Measurements from ENCODE around the gene OSBP2.
A peak's percentile ranks its signal among the peaks of the same experiment; 100 is the strongest.
"Not testable (repeated sequence)": the region's sequence is repeated elsewhere in the genome, so short reads cannot be mapped to it uniquely, and the experiment has no call there.

The OSBP2 gene

DNA sequence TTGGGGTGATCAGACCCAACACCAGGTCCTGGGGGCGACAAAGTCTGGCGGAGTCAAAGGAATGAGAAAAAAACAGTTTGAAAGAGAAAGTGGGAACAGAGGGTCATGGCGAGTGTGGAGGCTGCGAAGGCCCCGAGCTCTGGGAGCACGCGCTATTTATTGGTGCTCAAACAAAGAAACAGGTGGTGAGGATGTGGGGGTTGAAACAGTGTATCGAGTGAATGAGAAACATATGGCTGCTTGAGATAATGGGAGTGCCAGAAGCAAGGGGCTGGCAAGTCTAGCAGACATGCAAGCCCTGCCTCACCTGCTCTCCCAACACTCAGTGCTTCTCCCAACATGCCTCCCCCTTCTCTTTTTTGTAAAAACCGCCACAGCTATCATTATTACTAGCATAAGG, 19.2 kb upstream of the OSBP2 start:
- DNase-seq (ENCODE audit: low read depth in 3 of 3, low spot score in 1 of 3): no peak

DNA sequence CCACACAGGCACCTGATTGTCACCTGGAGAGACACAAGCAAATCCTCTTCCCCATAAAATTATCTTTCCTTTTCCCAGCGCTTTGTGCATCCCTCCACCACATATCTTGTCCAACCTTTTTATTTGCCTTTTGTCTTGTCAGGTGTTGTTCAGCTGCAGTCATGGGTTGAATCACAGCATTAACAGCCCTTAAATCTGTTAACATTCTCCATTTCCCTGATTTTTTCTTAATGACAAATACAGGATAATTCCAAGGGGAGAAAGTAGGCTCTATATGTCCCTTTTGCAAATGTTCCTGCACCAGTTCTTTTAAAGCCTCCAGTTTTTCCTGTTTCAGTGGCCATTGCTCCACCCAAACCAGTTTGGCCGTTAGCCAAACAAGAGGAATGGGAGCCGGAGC, 18.1 kb upstream of the OSBP2 start:
- DNase-seq (ENCODE audit: low read depth in 3 of 3, low spot score in 1 of 3): not testable (repeated sequence)

DNA sequence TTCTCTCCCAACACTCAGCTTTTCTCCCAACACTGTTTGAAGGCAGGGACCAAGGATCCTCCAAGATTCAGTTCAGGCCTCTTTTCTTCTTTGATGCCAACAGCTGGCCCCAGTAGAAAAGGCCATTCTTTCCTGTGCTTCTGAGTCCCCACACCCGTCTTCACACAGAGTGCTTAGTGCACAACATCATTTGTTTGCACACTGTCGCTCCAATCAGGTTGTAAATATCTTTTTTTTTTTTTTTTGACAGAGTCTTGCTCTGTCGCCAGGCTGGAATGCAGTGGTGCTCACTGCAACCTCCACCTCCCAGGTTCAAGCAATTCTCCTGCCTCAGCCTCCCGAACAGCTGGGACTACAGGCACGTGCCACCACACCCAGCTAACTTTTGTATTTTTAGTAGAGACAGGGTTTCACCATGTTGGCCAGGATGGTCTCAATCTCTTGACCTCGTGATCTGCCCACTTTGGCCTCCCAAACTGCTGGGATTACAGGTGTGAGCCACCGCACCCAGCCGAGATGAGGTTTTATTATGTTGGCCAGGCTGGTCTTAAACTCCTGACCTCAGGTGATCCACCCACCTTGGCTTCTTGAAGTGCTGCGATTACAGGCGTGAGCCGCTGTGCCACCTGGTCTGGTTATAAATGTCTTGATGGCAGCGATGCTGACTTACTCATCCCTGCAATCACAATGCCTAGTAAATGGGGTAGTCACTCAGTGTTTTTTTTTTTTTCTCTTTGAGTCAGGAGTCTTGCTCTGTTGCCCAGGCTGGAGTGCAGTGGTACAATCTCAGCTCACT, 14.6 kb upstream of the OSBP2 start:
- not testable (repeated sequence) for DNase-seq (ENCODE audit: low read depth in 3 of 3, low spot score in 1 of 3)

DNA sequence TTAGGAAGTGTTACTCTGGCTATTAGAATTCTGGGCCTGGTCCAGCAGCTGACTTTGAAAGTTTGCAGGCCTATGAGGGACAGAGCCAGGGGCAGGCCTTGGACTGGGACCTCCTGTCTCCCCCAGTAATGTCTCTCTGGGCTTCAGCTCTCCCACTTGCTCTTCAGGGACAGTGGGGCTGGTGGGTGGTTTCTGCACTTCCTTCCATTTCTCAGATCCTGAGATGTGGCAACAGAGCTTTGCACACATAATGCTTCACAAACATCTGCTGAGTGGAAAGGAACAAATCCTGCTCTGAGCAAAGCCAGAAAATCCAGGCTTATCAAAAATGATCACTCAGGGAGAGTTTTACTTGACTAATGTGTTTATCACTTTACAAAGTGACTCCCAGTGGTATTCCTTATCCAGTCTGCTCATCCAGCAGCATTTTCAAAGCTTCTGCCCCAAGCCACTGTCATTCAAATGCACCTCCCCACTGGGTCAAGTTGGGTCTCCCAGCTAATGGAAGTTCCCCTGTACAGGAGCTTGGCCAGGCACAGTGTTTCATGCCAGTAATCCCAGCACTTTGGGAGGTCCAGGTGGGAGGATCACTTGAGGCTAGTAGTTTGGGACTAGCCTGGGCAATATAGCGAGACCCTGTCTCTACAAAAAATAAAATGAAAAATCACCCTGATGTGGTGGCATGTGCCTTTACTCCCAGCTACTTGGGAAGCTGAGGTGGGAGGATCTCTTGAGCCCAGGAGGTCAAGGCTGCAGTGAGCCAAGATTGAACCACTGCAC, 13.5 kb upstream of the OSBP2 start:
- DNase-seq (ENCODE audit: low read depth in 3 of 3, low spot score in 1 of 3): no peak

DNA sequence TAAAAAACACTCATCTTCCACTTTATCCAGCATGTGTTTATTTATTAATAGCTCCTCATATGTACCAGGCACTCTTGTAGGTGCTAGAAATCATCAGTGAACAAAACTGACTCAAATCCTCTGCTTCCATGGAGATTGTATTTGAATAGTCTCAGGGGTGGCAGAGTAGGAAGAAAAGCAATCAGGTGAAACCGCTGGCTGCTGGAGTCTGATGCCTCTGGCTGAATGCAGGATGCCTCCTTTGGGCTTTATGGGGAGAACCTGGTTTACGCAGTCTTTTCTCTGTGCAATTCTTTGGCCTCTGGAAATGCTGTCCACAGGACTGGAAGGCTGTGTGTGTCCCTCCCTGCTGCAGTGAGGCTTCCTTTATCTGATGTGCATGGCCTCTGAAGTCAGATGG, 12.8 kb upstream of the OSBP2 start:
- DNase-seq (ENCODE audit: low read depth in 3 of 3, low spot score in 1 of 3): no peak

DNA sequence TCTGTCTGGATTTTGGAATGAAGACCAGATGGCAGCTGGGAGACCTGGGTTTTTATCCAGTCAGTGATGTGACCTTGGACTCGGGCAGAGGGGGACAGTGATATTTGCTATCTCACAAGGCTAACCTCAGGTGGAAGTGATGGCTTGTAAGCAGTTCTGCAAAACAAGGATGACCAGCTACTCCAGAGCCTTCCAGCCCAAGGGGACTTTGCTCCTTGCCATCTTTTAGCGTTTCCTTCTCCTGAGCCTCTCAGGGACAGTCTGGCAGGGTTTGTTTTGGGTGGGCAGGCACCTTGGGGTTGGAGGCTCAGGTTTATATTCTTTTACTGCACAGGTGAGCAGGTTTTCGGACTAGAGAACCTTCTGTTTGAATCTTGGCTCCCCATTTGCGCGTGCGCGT, 9.5 kb upstream of the OSBP2 start:
- no peak for DNase-seq (ENCODE audit: low read depth in 3 of 3, low spot score in 1 of 3)

DNA sequence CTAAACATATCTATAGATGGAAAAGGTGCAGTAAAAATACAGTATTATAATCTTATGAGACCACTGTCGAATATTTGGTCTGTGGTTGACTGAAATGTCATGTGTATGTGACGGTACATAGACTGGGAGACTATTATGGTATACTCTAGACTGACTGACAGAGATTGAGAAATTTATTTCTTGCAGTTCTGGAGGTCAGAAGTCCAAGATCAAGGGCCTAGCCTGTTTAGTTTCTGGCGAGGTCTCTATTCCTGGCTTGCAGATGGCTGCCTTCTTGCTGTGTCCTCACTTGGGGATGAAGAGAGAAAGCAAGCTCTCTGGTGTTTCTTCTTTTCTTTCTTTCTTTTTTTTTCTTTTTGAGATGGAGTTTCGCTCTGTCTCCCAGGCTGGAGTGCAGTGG, 7.3 kb upstream of the OSBP2 start:
- no peak for DNase-seq (ENCODE audit: low read depth in 3 of 3, low spot score in 1 of 3)

DNA sequence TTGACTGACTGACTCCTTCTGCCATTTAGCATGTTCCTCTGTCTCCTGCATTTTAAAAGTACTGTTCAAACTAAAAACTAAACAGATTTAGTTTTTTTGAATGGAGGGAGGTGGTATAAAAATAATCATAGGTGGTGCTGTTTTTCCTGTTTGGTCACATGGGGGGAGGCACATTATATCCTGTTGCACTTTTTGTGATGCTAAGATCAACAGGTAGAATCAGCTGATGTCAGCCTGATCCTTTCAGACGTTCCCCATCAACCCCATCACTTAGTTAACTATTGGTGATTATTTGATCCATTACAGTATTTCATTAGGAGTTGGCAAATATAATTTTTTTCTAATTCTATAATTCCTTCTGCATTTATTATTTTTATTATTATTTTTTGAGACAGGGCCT, 5.1 kb upstream of the OSBP2 start:
- no peak for DNase-seq (ENCODE audit: low read depth in 3 of 3, low spot score in 1 of 3)

DNA sequence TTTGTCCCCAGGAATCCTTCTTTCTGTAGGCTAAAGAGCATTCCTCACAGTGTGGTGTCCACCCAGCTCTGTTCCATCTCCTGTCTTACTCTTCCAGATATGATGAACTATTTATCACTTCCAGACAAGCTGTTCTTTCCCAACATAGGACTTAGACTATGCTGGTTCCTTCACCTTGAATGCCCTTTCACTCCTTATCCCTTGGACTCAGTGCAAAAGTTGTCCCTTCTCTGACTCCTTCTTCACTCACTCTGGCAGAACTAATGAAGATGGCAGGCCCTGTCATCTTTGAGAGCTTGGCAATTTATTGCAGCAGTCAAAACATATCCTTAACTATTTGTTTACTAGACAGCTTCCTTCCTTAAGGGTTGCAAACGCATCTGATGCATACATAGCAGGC, 3.5 kb upstream of the OSBP2 start:
- DNase-seq (ENCODE audit: low read depth in 3 of 3, low spot score in 1 of 3): no peak

DNA sequence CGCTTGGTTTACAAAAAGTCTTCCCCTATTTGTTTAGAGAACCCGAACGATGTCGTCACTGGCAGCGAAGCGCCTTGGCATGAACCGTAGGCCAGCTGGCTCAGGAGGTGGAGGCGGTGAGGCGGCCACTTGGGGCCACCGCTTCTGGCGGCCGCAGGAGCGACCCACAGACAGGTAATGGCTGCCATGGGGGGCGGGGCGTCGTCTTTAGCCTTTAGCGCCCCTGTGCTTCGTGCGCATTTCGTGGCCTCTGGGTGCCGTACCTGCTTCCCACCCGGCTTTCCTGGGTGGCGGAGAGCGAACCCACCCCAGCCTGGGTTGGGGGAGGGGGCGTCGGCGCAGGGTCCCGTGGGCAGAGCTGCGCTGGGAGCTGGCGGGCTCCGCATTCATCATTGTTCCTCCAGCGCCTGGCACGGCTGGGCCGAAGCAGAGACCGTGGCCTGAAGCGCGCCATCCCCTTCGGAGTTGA, 469 bp upstream of the OSBP2 start:
- DNase-seq (ENCODE audit: low read depth in 3 of 3, low spot score in 1 of 3): peak in 2 of 3 donors; percentile 2 to 46

DNA sequence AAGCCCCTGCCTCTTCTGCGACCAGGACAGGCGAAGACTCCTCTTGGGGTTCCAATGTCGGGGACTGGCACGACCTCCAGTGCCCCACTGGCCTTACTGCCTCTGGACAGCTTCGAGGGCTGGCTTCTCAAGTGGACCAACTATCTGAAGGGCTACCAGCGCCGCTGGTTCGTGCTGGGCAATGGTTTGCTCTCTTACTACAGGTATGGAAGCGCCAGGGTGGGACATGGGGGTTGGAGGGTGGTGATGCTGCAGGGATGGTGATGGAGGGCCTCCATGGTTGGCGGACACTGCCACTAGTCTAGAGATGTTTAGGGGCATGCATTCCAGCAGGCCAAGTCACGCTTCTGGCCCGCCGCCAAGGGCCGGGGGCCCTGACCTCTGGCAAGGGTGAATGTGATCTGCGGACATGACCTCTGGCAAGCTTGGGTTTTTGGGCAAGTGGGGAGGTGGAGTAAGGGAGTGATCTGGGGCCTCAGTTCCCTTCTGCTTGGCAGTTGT, 727 bp downstream of the OSBP2 start:
- no peak for DNase-seq (ENCODE audit: low read depth in 3 of 3, low spot score in 1 of 3)

DNA sequence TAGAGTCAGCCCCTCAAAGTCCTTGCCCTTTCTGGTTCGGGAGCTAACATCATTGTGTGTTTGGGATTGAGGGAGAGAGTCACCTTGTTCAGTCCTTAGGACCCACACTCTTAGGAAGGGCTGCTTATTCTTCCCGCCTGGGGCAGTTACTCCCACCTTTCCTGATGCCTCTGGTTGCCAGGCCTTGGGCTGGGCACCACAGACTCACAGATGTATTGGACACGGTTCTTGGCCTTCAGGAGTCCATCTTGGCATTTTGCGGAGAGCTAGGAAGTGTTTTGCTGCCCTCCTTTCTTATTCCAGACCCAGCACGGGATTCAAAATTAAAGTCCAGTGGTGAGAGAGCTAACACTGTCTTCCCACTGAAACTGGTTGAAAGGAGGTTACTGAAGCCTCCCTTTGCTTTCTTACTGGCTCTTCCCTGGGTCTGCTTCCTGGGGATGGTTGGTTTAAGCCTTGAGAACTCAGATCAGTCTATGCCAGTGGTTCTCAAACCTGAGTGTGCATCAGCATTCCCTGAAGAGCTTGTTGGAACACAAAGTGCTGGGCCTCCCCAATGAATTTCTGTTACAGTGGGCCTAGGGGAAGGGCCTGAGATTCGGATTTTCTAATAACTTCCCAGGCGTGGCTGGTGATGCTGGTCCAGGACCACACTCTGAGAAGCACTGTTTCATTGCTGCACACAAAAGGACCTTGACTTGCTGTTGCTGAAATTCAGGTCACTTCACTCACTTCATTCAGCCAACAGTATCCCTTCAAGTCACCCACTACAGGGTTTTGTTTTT, 1.4 kb downstream of the OSBP2 start:
- DNase-seq (ENCODE audit: low read depth in 3 of 3, low spot score in 1 of 3): no peak

DNA sequence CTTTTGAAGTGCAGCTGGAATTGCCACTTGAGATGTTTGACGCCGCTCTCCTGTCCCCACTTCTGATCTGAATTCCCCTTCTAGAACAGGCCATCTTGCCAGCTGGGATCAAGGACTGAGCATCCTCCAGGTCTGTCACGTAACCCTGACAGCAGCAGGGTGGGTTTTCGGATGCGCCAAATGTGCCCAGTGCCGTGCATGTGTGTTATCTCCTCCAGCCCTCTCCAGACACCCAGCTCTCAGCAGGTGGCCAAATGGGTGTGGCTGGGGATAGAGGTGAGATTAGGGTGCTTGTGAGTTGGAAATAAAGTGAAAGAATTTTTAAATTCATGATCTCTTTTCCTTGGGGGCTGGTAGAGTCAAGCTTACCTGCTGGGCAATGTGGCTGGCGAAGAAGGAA, 3.3 kb downstream of the OSBP2 start:
- no peak for DNase-seq (ENCODE audit: low read depth in 3 of 3, low spot score in 1 of 3)

DNA sequence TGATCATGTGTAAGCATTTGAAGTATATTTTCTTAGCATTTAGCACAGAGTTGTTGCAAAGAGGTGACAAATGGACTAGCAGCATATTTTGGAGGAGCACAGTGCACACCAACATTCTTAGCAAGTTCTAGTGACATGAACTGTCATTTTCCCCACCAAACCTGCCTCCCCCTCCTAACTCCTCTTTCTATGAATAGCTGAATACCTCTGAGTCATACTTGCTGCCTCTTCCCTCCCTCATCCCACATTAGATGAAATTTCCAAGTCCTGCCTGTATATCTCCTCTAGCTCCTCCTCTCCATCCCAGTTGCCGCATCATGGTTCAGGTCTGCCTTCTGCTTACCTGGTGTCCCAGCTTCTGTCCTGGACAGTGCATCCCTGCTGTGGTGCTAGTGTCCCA, 7.2 kb downstream of the OSBP2 start:
- DNase-seq (ENCODE audit: low read depth in 3 of 3, low spot score in 1 of 3): no peak

DNA sequence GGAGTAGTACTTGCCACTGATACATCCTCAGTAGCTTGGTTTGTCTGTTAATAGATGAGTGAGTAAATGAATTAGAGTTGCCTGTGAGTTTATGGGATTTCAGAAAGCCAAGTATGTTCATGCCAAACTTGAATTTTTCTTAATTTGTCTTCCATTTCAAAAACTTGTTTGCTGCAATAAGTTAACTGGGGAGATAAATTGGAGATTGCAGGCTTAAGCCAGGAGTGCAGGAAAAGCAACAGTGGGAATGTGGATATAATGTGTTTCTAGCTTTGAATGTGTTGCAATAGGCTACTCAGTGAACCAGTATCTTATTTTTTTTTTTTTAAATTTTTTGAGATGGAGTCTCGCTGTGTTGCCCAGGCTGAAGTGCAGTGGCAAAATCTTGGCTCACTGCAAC, 8.2 kb downstream of the OSBP2 start:
- DNase-seq (ENCODE audit: low read depth in 3 of 3, low spot score in 1 of 3): no peak

DNA sequence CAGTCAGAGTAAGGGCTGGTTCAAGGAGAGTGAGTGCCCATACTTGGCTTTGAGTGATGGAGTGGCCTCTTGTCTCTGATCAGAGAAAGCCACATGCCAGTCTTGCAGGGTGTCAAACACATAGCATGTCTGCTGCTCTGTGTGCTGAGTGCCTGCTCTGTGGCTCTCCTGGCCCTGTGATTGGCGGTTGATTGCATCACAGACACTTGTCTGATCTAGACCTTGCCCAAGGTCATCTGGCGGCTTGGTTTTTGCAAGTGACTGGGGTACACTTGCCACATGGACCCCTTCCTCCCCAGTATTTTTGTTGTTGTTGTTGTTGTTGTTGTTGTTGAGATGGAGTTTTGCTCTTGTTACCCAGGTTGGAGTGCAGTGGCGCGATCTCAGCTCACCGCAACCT, 10.3 kb downstream of the OSBP2 start:
- no peak for DNase-seq (ENCODE audit: low read depth in 3 of 3, low spot score in 1 of 3)

DNA sequence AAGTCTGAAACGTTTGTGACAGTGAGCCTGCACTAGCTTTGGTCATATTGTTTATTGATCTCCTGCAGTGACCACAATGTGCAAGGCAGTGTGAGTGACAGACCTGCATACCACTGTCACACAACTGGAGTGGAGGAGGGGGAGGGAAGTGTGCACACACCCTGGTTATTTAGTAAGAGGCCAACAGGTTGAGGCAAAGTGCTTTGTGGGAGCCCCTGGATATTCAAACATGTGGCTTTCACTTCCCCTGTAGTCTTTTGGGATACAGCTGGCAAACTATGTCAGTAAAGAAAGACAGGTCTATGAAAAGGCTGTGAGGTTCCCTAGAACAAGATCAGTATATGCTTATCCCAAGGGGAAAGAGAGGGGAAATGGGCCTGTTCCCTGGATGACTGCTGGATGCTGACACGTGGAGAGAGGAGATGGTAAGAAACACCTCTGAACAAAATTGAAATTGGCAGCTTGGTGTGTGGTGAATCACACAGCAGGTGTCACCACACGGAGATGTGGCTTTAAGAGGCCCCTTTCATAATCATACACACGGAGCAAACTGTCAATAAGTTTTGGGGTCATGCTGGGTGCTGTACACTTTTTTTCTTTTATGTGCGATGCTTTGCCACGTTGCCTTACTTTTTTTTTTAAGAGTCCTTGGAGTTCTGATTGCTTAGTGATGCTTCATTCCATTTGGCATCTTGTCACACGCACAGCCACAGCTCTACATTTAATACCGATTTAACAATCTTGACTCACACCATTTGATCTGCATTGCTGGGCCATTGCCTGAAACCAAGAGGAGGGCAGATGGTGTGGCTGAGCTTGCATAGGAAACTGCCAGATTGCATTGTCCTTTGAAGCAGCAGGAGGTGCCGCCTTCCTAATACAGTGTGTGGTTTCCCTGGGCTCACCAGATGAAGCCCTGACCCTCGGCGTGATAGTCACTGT, 11.3 kb downstream of the OSBP2 start:
- DNase-seq (ENCODE audit: low read depth in 3 of 3, low spot score in 1 of 3): no peak

DNA sequence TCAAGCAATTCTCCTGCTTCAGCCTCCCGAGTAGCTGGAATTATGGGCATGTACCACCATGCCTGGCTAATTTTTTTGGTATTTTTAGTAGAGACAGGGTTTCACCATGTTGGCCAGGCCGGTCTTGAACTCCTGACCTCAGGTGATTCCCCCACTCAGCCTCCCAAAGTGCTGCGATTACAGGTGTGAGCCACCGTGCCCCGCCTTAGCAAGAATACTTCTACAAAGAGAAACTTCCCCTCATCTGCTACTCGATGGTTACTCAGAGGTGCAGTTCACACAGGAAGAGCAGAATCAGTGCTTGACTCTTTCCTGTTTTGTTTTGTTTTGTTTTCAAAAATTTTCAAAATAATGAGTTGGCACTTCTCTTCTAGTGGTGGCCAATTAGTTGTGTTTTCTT, 15.3 kb downstream of the OSBP2 start:
- DNase-seq (ENCODE audit: low read depth in 3 of 3, low spot score in 1 of 3): not testable (repeated sequence)

DNA sequence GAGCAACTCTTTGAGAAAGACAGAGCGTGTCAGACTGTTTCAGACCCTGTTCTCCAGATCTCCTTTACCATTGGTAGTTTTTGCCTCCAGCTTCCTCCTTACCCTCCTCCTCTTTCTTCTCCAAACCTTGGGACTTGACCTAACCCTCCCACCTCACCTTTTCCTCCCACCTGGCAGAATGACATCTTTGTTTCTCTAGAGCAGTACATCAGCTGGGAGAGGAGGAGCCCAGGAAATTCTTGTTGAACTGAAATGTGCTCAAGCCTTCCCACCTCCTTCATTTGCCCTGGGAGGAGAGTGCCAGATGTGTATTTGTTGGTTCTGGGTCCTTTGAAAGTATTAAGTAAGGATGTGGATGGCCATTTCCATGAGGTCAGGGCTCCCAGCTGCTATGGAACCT, 17.4 kb downstream of the OSBP2 start:
- no peak for DNase-seq (ENCODE audit: low read depth in 3 of 3, low spot score in 1 of 3)

DNA sequence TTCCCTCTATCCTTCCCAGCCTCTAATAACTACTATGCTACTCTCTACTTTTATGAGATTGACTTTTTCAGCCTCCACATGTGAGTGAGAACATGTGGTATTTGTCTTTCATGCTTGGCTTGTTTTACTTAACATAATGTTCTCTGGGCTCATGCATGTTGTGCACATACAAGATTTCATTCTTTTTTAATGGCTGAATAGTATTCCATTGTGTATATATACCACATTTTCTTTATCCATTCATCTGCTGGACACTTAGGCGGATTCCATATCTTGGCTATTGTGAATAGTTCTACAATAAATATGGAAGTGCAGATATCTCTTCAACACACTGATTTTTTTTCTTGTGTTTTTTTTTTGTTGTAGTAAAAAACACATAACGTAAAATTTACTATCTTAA, 19.4 kb downstream of the OSBP2 start:
- no peak for DNase-seq (ENCODE audit: low read depth in 3 of 3, low spot score in 1 of 3)

All from stimulated activated CD4-positive, alpha-beta T cell treated with anti-CD3 and anti-CD28 coated beads, TNF-alpha, amount 100 ng/mL, for 1 hour (primary cell).